ENCODE measurements around the gene GPC5. TPM values are rescaled to one million over a fixed set of nuclear protein-coding genes. Genes with fewer than 3 reads are reported as not detected.
"Not testable (repeated sequence)": the region's sequence is repeated elsewhere in the genome, so short reads cannot be mapped to it uniquely, and the experiment has no call there.

Gene GPC5
- total RNA-seq, 1 donor from 2014 or later, result 2.5 TPM

- Mint-ChIP-seq H3K4me3 (no peak overlapping the region), H3K27me3 (ENCODE audit: low read depth) (no peaks in the 10 kb centered on the region), H3K4me1 (peaks cover 5% of the 10 kb centered on the region), H3K27ac (peak overlapping the region; percentile 17), H3K36me3 (no peaks in the 10 kb centered on the region), H3K9me3 (no peaks in the 10 kb centered on the region)
- TF ChIP-seq, protein P1, sequence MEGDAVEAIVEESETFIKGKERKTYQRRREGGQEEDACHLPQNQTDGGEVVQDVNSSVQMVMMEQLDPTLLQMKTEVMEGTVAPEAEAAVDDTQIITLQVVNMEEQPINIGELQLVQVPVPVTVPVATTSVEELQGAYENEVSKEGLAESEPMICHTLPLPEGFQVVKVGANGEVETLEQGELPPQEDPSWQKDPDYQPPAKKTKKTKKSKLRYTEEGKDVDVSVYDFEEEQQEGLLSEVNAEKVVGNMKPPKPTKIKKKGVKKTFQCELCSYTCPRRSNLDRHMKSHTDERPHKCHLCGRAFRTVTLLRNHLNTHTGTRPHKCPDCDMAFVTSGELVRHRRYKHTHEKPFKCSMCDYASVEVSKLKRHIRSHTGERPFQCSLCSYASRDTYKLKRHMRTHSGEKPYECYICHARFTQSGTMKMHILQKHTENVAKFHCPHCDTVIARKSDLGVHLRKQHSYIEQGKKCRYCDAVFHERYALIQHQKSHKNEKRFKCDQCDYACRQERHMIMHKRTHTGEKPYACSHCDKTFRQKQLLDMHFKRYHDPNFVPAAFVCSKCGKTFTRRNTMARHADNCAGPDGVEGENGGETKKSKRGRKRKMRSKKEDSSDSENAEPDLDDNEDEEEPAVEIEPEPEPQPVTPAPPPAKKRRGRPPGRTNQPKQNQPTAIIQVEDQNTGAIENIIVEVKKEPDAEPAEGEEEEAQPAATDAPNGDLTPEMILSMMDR (IDR thresholded peaks at IDR 0.05; ENCODE audit: unreplicated experiment), result no peak
- no peak for DNase-seq (ENCODE audit: low spot score in 2 of 2, unreplicated experiment in 2 of 2)
These were observed 387.2 kb downstream of the GPC5 start for GRCh38 chr13:91785431-91786119.

DNA sequence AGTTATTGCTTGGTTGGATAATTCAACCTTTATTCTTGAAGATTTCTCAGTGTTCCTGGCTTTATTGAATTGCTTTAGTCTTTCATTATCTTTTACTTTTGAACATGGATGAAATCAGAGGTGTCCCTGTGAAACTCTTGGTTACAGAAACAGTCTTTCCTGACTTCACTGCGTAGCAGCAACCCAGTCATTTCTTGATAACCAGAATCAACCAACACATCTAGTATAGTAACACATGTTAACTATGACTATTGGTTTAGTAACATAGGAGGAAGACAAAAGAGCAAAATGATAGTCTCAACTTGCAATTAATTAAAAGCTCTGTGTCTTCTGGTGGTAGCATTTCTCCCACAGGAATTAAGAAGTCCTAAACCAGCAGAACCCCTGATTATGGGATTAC, 393.6 kb downstream of the GPC5 start:
- TF ChIP-seq, protein P1 (IDR thresholded peaks at IDR 0.05; ENCODE audit: unreplicated experiment), result no peak
- H3K27me3 Mint-ChIP-seq (ENCODE audit: low read depth), result no peaks in the 10 kb centered on the region
- no peak overlapping the region for H3K4me3 Mint-ChIP-seq
- no peaks in the 10 kb centered on the region for H3K36me3 Mint-ChIP-seq
- H3K4me1 Mint-ChIP-seq, result peaks cover 16% of the 10 kb centered on the region
- DNase-seq (ENCODE audit: low spot score in 2 of 2, unreplicated experiment in 2 of 2), result no peak
- no peaks in the 10 kb centered on the region for H3K9me3 Mint-ChIP-seq
- H3K27ac Mint-ChIP-seq, result no peak overlapping the region

DNA sequence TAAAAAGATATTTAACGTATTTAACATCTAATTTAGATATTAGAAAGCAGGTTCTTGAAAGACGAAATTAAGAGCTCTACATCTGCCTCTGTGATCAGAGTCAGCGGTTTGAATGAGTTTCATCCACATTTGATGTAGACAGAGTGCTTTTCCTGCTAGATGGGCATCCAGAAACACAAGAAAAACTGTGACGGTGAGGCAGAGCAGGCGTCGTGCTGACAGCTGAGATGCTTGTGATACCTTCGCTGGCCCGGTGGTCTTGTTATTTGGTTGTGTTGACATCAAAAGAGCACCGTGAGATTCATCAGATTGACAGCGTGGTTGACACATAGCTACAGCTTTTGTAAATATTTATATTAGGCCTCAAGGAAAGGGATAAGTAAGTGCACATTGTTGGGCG, 399.1 kb downstream of the GPC5 start:
- Mint-ChIP-seq H3K36me3 (no peaks in the 10 kb centered on the region), H3K27ac (peak overlapping the region; percentile 48), H3K4me3 (no peak overlapping the region), H3K9me3 (peaks cover 10% of the 10 kb centered on the region), H3K27me3 (ENCODE audit: low read depth) (no peaks in the 10 kb centered on the region), H3K4me1 (peaks cover 40% of the 10 kb centered on the region)
- TF ChIP-seq, protein P1 (IDR thresholded peaks at IDR 0.05; ENCODE audit: unreplicated experiment), result no peak
- no peak for DNase-seq (ENCODE audit: low spot score in 2 of 2, unreplicated experiment in 2 of 2)

- H3K4me3 Mint-ChIP-seq; DNase-seq (ENCODE audit: low spot score in 2 of 2, unreplicated experiment in 2 of 2); H3K27ac Mint-ChIP-seq; H3K36me3 Mint-ChIP-seq; H3K27me3 Mint-ChIP-seq (ENCODE audit: low read depth): not testable (repeated sequence)
- H3K9me3 Mint-ChIP-seq, result peaks cover 10% of the 10 kb centered on the region
- peaks cover 40% of the 10 kb centered on the region for H3K4me1 Mint-ChIP-seq
These were observed 399.9 kb downstream of the GPC5 start for GRCh38 chr13:91798338-91798737.

DNA sequence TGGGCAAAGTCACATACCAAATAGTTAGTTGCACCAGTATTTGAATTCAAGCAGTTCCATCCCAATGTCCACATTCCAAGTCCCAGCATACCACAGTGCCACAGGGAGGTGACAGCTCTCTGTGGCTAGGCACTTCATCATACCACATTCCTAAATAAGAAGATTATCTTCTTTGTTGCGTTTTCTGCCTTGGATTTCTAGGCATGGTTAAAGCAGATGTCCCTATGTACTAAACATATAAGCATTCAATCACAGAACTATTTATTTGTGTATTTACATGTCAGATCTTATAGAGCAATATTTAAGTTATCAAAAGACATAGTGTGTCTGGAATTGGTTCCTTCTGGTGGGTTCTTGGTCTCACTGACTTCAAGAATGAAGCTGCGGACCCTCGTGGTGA, 403.4 kb downstream of the GPC5 start:
- H3K4me1 Mint-ChIP-seq, result peaks cover 48% of the 10 kb centered on the region
- not testable (repeated sequence) for DNase-seq (ENCODE audit: low spot score in 2 of 2, unreplicated experiment in 2 of 2); H3K36me3 Mint-ChIP-seq; H3K4me3 Mint-ChIP-seq; H3K27me3 Mint-ChIP-seq (ENCODE audit: low read depth)
- H3K9me3 Mint-ChIP-seq, result peaks cover 10% of the 10 kb centered on the region
- H3K27ac Mint-ChIP-seq, result peak overlapping the region; percentile 65

GRCh38 chr13:91802957-91803356, 404.5 kb downstream of the GPC5 start:
- Mint-ChIP-seq H3K4me3 (no peak overlapping the region), H3K36me3 (no peaks in the 10 kb centered on the region), H3K27me3 (ENCODE audit: low read depth) (no peaks in the 10 kb centered on the region), H3K4me1 (peaks cover 46% of the 10 kb centered on the region), H3K9me3 (peaks cover 7% of the 10 kb centered on the region), H3K27ac (no peak overlapping the region)
- TF ChIP-seq, protein P1 (IDR thresholded peaks at IDR 0.05; ENCODE audit: unreplicated experiment), result no peak
- DNase-seq (ENCODE audit: low spot score in 2 of 2, unreplicated experiment in 2 of 2), result no peak

DNA sequence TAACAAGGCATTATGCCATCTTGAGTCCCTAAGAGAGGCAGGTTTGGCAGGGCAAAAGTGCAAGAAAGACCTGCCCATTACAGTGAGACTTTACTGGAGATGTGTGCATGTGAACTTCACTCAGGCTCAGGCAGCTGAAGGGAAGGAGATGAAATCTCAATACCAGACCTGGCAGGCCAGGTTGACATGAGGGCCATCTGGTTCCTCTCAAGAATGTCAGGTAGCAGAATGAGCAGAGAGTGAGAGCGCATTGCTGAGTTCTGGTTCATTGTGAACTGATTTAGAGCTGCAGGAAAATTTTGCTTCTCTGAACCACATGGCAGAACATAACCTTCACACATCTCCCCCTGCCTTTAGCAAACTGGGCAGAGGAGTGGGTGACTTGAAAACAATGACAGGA, 406.3 kb downstream of the GPC5 start:
- H3K4me1 Mint-ChIP-seq, result peaks cover 63% of the 10 kb centered on the region
- H3K27ac Mint-ChIP-seq, result peak overlapping the region; percentile 81
- H3K36me3 Mint-ChIP-seq, result no peaks in the 10 kb centered on the region
- DNase-seq (ENCODE audit: low spot score in 2 of 2, unreplicated experiment in 2 of 2), result no peak
- no peaks in the 10 kb centered on the region for H3K9me3 Mint-ChIP-seq
- H3K4me3 Mint-ChIP-seq, result no peak overlapping the region
- no peaks in the 10 kb centered on the region for H3K27me3 Mint-ChIP-seq (ENCODE audit: low read depth)
- TF ChIP-seq, protein P1 (IDR thresholded peaks at IDR 0.05; ENCODE audit: unreplicated experiment), result no peak
